ENCODE measurements around the gene NDUFB11. TPM values are rescaled to one million over a fixed set of nuclear protein-coding genes. Genes with fewer than 3 reads are reported as not detected.

The NDUFB11 gene
- polyA plus RNA-seq, 1 experiment = 46.8 TPM

GRCh38 chrX:47156611-47157520 lies 12.4 kb upstream of the NDUFB11 start:
- ChIA-PET CTCF (no interaction called here), POLR2A (no interaction called here)
- peaks cover 3% of the 10 kb centered on the region; the same call in 1 of the 2 replicates for H3K36me3 ChIP-seq (ENCODE audit: control insufficient read depth, insufficient read depth, low read length)
- no peak overlapping the region for H3K4me3 ChIP-seq (ENCODE audit: low read depth, low read length)
- no peak for DNase-seq (ENCODE audit: low read depth)
- no peaks in the 10 kb centered on the region for H3K27me3 ChIP-seq (ENCODE audit: control insufficient read depth, insufficient read depth, low read length)
- TF ChIP-seq CTCF (IDR thresholded peaks at IDR 0.05; ENCODE audit: insufficient read depth, low read depth, low read length) = no peak

GRCh38 chrX:47151435-47151834 lies 6.9 kb upstream of the NDUFB11 start:
- CTCF ChIA-PET = no interaction called here
- no peak for TF ChIP-seq CTCF (IDR thresholded peaks at IDR 0.05; ENCODE audit: insufficient read depth, low read depth, low read length)
- no peak for DNase-seq (ENCODE audit: low read depth)
- Histone ChIP-seq H3K4me3 (ENCODE audit: low read depth, low read length) (no peak overlapping the region), H3K36me3 (ENCODE audit: control insufficient read depth, insufficient read depth, low read length) (no peaks in the 10 kb centered on the region; the same call in 1 of the 2 replicates), H3K27me3 (ENCODE audit: control insufficient read depth, insufficient read depth, low read length) (no peaks in the 10 kb centered on the region)
- POLR2A ChIA-PET = no interaction called here

- no peak for DNase-seq (ENCODE audit: low read depth)
- no peaks in the 10 kb centered on the region; the same call in 1 of the 2 replicates for H3K36me3 ChIP-seq (ENCODE audit: control insufficient read depth, insufficient read depth, low read length)
- ChIA-PET CTCF (no interaction called here), POLR2A (no interaction called here)
- H3K4me3 ChIP-seq (ENCODE audit: low read depth, low read length) = no peak overlapping the region
- no peaks in the 10 kb centered on the region for H3K27me3 ChIP-seq (ENCODE audit: control insufficient read depth, insufficient read depth, low read length)
- TF ChIP-seq CTCF (IDR thresholded peaks at IDR 0.05; ENCODE audit: insufficient read depth, low read depth, low read length) = no peak
These were observed 4.4 kb upstream of the NDUFB11 start for GRCh38 chrX:47148946-47149345.

- Histone ChIP-seq H3K36me3 (ENCODE audit: control insufficient read depth, insufficient read depth, low read length) (peaks cover 4% of the 10 kb centered on the region), H3K27me3 (ENCODE audit: control insufficient read depth, insufficient read depth, low read length) (no peaks in the 10 kb centered on the region), H3K4me3 (ENCODE audit: low read depth, low read length) (no peak overlapping the region)
- no peak for DNase-seq (ENCODE audit: low read depth)
- CTCF ChIA-PET = interaction anchor here (0.6 kb wide), 1 partner anchor 325 kb away, joined by 3 read pairs; no protein-coding TSS in a partner anchor
- POLR2A ChIA-PET = no interaction called here
- no peak for TF ChIP-seq CTCF (IDR thresholded peaks at IDR 0.05; ENCODE audit: insufficient read depth, low read depth, low read length)
These were observed 2.7 kb upstream of the NDUFB11 start for GRCh38 chrX:47146936-47147859.

Data from BJ (cell line).